HCT116 (cell line): ENCODE measurements around the gene GPX4. TPM values are rescaled to one million over a fixed set of nuclear protein-coding genes. Genes with fewer than 3 reads are reported as not detected.

Source experiments
- ATAC-seq: fragments of 200-7000 bp; cut with Tn5 transposase; 2 replicates; pipeline ENCODE4 v1.9.1; 2020; ENCODE audit warnings: mild to moderate bottlenecking, moderate library complexity
- BruUV-seq: library from RNA; stranded (reverse); fragments of 400-500 nt; replicated peaks from 2 replicates; lab custom pipeline; 2021; lab: Mats Ljungman, UMichigan
- CTCF ChIA-PET: fragments of 300-600 bp; sonication (Branson Sonifier 250); formaldehyde crosslinking; loops from one replicate; lab custom pipeline; 2021; ENCODE audit warnings: antibody characterized with exemption; lab: Charles Lee
- POLR2A ChIA-PET: fragments of 300-600, 350-600 bp; sonication (Branson Sonifier 250); formaldehyde crosslinking; loops from one replicate; lab custom pipeline; 2021; ENCODE audit warnings: antibody characterized with exemption; lab: Charles Lee
- RAD21 ChIA-PET, 2 experiments: fragments of 300-600 bp; sonication (Branson Sonifier 250); formaldehyde crosslinking; loops; one replicate each; lab custom pipeline; 2023; ENCODE audit warnings: low total read pairs in 2 of 2; ENCODE audit not compliant: uncharacterized antibody in 2 of 2, unreplicated experiment in 2 of 2, low non-redundant PET in 1 of 2; lab: Charles Lee
- DNase-seq: peaks from one replicate; pipeline ENCODE4 v3.0.0-alpha.2; 2010; ENCODE audit warnings: low read depth, low spot score
- H2AFZ ChIP-seq: fragments of 200-600 bp; shearing (Covaris generic), sonication (generic); 2 replicates; pipeline ENCODE4 v1.6.1; 2017; ENCODE audit warnings: low read depth, mixed run types, mixed read lengths, antibody characterized with exemption, low read length; ENCODE audit not compliant: poor library complexity, severe bottlenecking
- H3K27ac ChIP-seq: 2 replicates; pipeline ENCODE4 v1.5.1; 2012; ENCODE audit warnings: low read depth, low read length
- H3K27me3 ChIP-seq: fragments of 200-600 bp; sonication (generic); 2 replicates; pipeline ENCODE4 v1.6.1; 2016; ENCODE audit warnings: mixed run types, low read length, mixed read lengths; ENCODE audit not compliant: insufficient read depth
- H3K36me3 ChIP-seq, 2 experiments: fragments of 200-500 bp in 1 of 2; fragments of 200-600 bp in 1 of 2; sonication (Bioruptor generic) in 1 of 2; sonication (generic) in 1 of 2; 2 replicates each; pipeline versions ENCODE4 v1.5.1 to v1.6.1; 2014 to 2016; ENCODE audit warnings: low read length in 2 of 2, inconsistent platforms in 1 of 2, mixed read lengths in 1 of 2, mixed run types in 1 of 2; ENCODE audit not compliant: insufficient read depth in 2 of 2, control insufficient read depth in 1 of 2
- H3K4me1 ChIP-seq, 2 experiments: fragments of 200-600 bp in 1 of 2; sonication (generic) in 1 of 2; 2 replicates each; pipeline versions ENCODE4 v1.5.1 to v1.6.1; 2012 to 2017; ENCODE audit warnings: low read length in 2 of 2, inconsistent platforms in 1 of 2, mild to moderate bottlenecking in 1 of 2, mixed read lengths in 1 of 2, mixed run types in 1 of 2, moderate library complexity in 1 of 2; ENCODE audit not compliant: insufficient read depth in 2 of 2, control insufficient read depth in 1 of 2
- H3K4me2 ChIP-seq: fragments of 200-600 bp; sonication (generic); 2 replicates; pipeline ENCODE4 v1.6.1; 2017; ENCODE audit warnings: mixed run types, low read length, mixed read lengths
- H3K4me3 ChIP-seq, 2 experiments: fragments of 200-600 bp in 1 of 2; sonication (generic) in 1 of 2; replicated peaks in 1 of 2; 2 replicates each; pipeline ENCODE4 v1.5.1; 2011 to 2016; ENCODE audit warnings: low read length in 2 of 2, control low read depth in 1 of 2, low read depth in 1 of 2, mild to moderate bottlenecking in 1 of 2, mixed read lengths in 1 of 2, mixed run types in 1 of 2
- H3K79me2 ChIP-seq: fragments of 200-600 bp; sonication (generic); 2 replicates; pipeline ENCODE4 v1.6.1; 2017; ENCODE audit warnings: mild to moderate bottlenecking, mixed run types, low read length, moderate library complexity, mixed read lengths; ENCODE audit not compliant: insufficient read depth
- H3K9ac ChIP-seq: fragments of 200-600 bp; sonication (generic); 2 replicates; pipeline ENCODE4 v1.6.1; 2016; ENCODE audit warnings: low read length, mixed read lengths
- H3K9me2 ChIP-seq: fragments of 200-600 bp; sonication (generic), shearing (Covaris generic); 2 replicates; pipeline ENCODE4 v1.6.1; 2017; ENCODE audit warnings: mixed run types, mild to moderate bottlenecking, moderate library complexity; ENCODE audit not compliant: insufficient read depth
- H3K9me3 ChIP-seq, 2 experiments: fragments of 200-500 bp in 1 of 2; fragments of 200-600 bp in 1 of 2; sonication (Bioruptor generic) in 1 of 2; sonication (generic) in 1 of 2; 2 replicates each; pipeline ENCODE4 v1.6.1; 2014 to 2017; ENCODE audit warnings: low read length in 2 of 2, mixed read lengths in 2 of 2, inconsistent platforms in 1 of 2, low read depth in 1 of 2, mild to moderate bottlenecking in 1 of 2, mixed run types in 1 of 2, moderate library complexity in 1 of 2; ENCODE audit not compliant: control insufficient read depth in 1 of 2, insufficient read depth in 1 of 2
- H4K20me1 ChIP-seq: fragments of 200-600 bp; sonication (generic), shearing (Covaris generic); 2 replicates; pipeline ENCODE4 v1.6.1; 2017; ENCODE audit warnings: mixed run types, mild to moderate bottlenecking, moderate library complexity; ENCODE audit not compliant: insufficient read depth
- CBX3 ChIP-seq: IDR thresholded peaks from 2 replicates; pipeline ENCODE4 v1.6.1; 2012; ENCODE audit warnings: low read depth
- CEBPB ChIP-seq: IDR thresholded peaks from 2 replicates; pipeline ENCODE4 v1.6.1; 2012; ENCODE audit warnings: low read depth
- ELF1 ChIP-seq: IDR thresholded peaks from 2 replicates; pipeline ENCODE4 v1.6.1; 2012; ENCODE audit warnings: low read depth, borderline replicate concordance
- EZH2phosphoT487 ChIP-seq: fragments of 200-600 bp; IDR thresholded peaks from 2 replicates; pipeline ENCODE4 v1.6.1; 2018; ENCODE audit warnings: antibody characterized with exemption, borderline replicate concordance
- JUND ChIP-seq: IDR thresholded peaks from 2 replicates; pipeline ENCODE4 v1.6.1; 2012
- POLR2A ChIP-seq: IDR thresholded peaks from 2 replicates; pipeline ENCODE4 v1.7.0; 2011; ENCODE audit warnings: borderline replicate concordance; ENCODE audit not compliant: insufficient read depth, insufficient read length; ENCODE audit errors: extremely low read depth
- POLR2AphosphoS5 ChIP-seq: IDR thresholded peaks from 2 replicates; pipeline ENCODE4 v1.6.1; 2011; ENCODE audit warnings: mild to moderate bottlenecking, low read depth, low read length, moderate library complexity
- SIN3A ChIP-seq: IDR thresholded peaks from 2 replicates; pipeline ENCODE4 v1.6.1; 2012; ENCODE audit warnings: low read depth
- SP1 ChIP-seq: IDR thresholded peaks from 2 replicates; pipeline ENCODE4 v1.6.1; 2012; ENCODE audit warnings: low read depth
- SRF ChIP-seq: IDR thresholded peaks from 2 replicates; pipeline ENCODE4 v1.6.1; 2012; ENCODE audit warnings: low read depth
- YY1 ChIP-seq: IDR thresholded peaks from 2 replicates; pipeline ENCODE4 v1.6.1; 2011; ENCODE audit warnings: low read length, low read depth, moderate library complexity, mild to moderate bottlenecking; ENCODE audit not compliant: insufficient replicate concordance; ENCODE audit errors: extremely low read depth
- ZNF274 ChIP-seq: fragments of 200-500 bp; sonication (Bioruptor generic); IDR thresholded peaks from 2 replicates; pipeline ENCODE4 v1.6.1; 2014; ENCODE audit warnings: mild to moderate bottlenecking, low read depth, low read length, inconsistent platforms
- intact Hi-C: fragments of 100-400 bp; cut with micrococcal nuclease; formaldehyde crosslinking; loops from 2 replicates; pipeline ENCODE4 v1.10.0; 2022
- total RNA-seq: library from RNA; stranded (reverse); gene quantifications from one replicate; pipeline ENCODE4 v1.2.1, GENCODE V29; 2021; ENCODE audit not compliant: unreplicated experiment
- TF ChIP-seq, protein P1 (sequence below), 3 experiments: fragments of 200-600 bp in 1 of 3; sonication (generic) in 1 of 3; IDR thresholded peaks in 2 of 3; conservative IDR thresholded peaks in 1 of 3; 2 replicates each; pipeline ENCODE4 v1.5.1; 2012 to 2017; ENCODE audit warnings: low read depth in 2 of 3, low read length in 2 of 3, antibody characterized with exemption in 1 of 3, borderline replicate concordance in 1 of 3, control low read depth in 1 of 3, mild to moderate bottlenecking in 1 of 3, mixed read lengths in 1 of 3, mixed run types in 1 of 3, moderate library complexity in 1 of 3; ENCODE audit not compliant: insufficient read depth in 1 of 3
- TF ChIP-seq, protein P2 (sequence below): IDR thresholded peaks from 2 replicates; pipeline ENCODE4 v1.6.1; 2012; ENCODE audit warnings: low read depth
- TF ChIP-seq, protein P3 (sequence below): IDR thresholded peaks from 2 replicates; pipeline ENCODE4 v1.6.1; 2012
- TF ChIP-seq, protein P4 (sequence below): IDR thresholded peaks from 2 replicates; pipeline ENCODE4 v1.6.1; 2012
- TF ChIP-seq, protein P5 (sequence below): IDR thresholded peaks from 2 replicates; pipeline ENCODE4 v1.6.1; 2011; ENCODE audit warnings: mild to moderate bottlenecking, low read length, moderate library complexity; ENCODE audit not compliant: insufficient replicate concordance; ENCODE audit errors: extremely low read depth

The GPX4 gene
- total RNA-seq, 1 experiment from 2014 or later = 481 TPM

DNA sequence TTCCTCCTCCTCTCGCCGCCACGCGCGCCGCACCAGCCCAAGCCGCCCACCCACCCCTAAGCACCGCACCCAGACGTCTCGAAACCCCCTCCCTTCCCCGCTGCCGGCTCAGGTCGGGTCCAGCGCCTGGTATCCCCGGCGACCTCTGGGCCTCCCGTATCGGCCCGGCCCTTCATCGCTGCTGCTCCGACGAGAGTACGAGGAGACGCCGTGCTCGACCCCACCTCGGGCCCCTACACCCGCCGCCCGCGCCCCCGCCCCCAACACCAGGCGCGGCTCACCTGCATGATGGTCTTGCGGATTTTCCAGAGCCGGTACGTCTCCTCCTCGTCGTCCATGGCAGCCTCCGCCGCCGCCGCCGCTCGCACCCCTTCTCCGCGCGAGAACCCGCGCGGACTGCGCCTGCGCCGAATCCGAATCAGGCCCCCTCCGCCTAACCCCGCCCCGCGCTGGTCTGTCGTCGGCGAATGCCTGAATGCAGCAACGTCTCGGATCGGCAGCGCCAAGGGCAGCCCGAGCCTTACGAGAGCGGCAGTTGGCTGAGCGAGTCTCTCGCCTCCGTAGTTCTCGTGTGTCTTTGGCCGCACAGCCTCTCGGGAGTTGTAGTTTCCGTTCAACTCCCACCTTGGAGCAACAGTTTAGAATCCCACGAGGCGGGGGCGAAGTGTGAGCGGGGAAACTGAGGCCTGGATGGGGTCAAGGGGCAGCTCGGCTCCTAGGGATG lies 8.7 kb upstream of the GPX4 start, which contains the start of gene POLR2E (continued):
- TF ChIP-seq, protein P1, sequence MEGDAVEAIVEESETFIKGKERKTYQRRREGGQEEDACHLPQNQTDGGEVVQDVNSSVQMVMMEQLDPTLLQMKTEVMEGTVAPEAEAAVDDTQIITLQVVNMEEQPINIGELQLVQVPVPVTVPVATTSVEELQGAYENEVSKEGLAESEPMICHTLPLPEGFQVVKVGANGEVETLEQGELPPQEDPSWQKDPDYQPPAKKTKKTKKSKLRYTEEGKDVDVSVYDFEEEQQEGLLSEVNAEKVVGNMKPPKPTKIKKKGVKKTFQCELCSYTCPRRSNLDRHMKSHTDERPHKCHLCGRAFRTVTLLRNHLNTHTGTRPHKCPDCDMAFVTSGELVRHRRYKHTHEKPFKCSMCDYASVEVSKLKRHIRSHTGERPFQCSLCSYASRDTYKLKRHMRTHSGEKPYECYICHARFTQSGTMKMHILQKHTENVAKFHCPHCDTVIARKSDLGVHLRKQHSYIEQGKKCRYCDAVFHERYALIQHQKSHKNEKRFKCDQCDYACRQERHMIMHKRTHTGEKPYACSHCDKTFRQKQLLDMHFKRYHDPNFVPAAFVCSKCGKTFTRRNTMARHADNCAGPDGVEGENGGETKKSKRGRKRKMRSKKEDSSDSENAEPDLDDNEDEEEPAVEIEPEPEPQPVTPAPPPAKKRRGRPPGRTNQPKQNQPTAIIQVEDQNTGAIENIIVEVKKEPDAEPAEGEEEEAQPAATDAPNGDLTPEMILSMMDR (IDR thresholded peaks at IDR 0.05 in 2 of 3, conservative IDR thresholded peaks at IDR 0.05 in 1 of 3; ENCODE audit: borderline replicate concordance in 1 of 3, insufficient read depth in 1 of 3, low read depth in 2 of 3, low read length in 2 of 3) = no peak

DNA sequence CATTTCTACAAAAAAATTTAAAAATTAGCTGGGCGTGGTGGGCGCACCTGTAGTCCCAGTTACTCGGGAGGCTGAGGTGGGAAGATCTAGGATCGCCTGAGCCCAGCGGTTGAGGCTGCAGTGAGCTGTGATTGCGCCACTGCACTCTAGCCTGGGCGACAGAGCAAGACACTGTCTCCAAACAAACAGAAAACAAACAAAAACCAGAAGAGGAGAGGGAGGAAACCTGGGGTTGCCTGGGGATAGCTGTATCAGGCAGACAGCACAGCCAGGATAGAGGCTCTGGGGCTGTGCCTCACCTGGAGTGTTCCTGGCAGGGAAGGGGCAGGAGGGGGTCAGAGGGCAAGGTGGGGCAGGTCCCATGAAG lies 6.0 kb upstream of the GPX4 start:
- no peak for ATAC-seq
- intact Hi-C loops = no loop called here
- H3K9ac ChIP-seq = no peak overlapping the region
- H3K9me2 ChIP-seq = no peaks in the 10 kb centered on the region
- H3K79me2 ChIP-seq = peaks cover 25% of the 10 kb centered on the region
- H4K20me1 ChIP-seq = no peaks in the 10 kb centered on the region; the same call in 1 of the 2 replicates
- POLR2A ChIA-PET = no interaction called here
- no peaks in the 10 kb centered on the region for H3K27me3 ChIP-seq
- no peak for TF ChIP-seq YY1
- TF ChIP-seq SRF = no peak
- TF ChIP-seq ELF1 = no peak
- TF ChIP-seq, protein P2, sequence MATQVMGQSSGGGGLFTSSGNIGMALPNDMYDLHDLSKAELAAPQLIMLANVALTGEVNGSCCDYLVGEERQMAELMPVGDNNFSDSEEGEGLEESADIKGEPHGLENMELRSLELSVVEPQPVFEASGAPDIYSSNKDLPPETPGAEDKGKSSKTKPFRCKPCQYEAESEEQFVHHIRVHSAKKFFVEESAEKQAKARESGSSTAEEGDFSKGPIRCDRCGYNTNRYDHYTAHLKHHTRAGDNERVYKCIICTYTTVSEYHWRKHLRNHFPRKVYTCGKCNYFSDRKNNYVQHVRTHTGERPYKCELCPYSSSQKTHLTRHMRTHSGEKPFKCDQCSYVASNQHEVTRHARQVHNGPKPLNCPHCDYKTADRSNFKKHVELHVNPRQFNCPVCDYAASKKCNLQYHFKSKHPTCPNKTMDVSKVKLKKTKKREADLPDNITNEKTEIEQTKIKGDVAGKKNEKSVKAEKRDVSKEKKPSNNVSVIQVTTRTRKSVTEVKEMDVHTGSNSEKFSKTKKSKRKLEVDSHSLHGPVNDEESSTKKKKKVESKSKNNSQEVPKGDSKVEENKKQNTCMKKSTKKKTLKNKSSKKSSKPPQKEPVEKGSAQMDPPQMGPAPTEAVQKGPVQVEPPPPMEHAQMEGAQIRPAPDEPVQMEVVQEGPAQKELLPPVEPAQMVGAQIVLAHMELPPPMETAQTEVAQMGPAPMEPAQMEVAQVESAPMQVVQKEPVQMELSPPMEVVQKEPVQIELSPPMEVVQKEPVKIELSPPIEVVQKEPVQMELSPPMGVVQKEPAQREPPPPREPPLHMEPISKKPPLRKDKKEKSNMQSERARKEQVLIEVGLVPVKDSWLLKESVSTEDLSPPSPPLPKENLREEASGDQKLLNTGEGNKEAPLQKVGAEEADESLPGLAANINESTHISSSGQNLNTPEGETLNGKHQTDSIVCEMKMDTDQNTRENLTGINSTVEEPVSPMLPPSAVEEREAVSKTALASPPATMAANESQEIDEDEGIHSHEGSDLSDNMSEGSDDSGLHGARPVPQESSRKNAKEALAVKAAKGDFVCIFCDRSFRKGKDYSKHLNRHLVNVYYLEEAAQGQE = no peak
- no peak for TF ChIP-seq EZH2phosphoT487
- TF ChIP-seq POLR2A = no peak
- TF ChIP-seq, protein P3, sequence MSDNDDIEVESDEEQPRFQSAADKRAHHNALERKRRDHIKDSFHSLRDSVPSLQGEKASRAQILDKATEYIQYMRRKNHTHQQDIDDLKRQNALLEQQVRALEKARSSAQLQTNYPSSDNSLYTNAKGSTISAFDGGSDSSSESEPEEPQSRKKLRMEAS = no peak
- no peak for TF ChIP-seq POLR2AphosphoS5
- no peak for TF ChIP-seq SIN3A
- TF ChIP-seq SP1 = no peak
- no peak for TF ChIP-seq CEBPB
- TF ChIP-seq, protein P4, sequence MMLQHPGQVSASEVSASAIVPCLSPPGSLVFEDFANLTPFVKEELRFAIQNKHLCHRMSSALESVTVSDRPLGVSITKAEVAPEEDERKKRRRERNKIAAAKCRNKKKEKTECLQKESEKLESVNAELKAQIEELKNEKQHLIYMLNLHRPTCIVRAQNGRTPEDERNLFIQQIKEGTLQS = no peak
- no peak for TF ChIP-seq CBX3
- no peak for TF ChIP-seq JUND
- TF ChIP-seq ZNF274 = no peak
- TF ChIP-seq, protein P5, sequence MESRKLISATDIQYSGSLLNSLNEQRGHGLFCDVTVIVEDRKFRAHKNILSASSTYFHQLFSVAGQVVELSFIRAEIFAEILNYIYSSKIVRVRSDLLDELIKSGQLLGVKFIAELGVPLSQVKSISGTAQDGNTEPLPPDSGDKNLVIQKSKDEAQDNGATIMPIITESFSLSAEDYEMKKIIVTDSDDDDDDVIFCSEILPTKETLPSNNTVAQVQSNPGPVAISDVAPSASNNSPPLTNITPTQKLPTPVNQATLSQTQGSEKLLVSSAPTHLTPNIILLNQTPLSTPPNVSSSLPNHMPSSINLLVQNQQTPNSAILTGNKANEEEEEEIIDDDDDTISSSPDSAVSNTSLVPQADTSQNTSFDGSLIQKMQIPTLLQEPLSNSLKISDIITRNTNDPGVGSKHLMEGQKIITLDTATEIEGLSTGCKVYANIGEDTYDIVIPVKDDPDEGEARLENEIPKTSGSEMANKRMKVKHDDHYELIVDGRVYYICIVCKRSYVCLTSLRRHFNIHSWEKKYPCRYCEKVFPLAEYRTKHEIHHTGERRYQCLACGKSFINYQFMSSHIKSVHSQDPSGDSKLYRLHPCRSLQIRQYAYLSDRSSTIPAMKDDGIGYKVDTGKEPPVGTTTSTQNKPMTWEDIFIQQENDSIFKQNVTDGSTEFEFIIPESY = no peak
- CTCF ChIA-PET = no interaction called here
- BruUV-seq = no TSS peak
- H3K27ac ChIP-seq = no peak overlapping the region; the same call in 1 of the 2 replicates
- peaks cover 0 to 4% of the 10 kb centered on the region in 2 experiments; a peak in 1 of 4 replicates for H3K9me3 ChIP-seq
- peaks cover 33 to 65% of the 10 kb centered on the region in 2 experiments for H3K4me1 ChIP-seq
- no peak overlapping the region for H3K4me3 ChIP-seq
- no peak overlapping the region for H3K4me2 ChIP-seq
- RAD21 ChIA-PET = no interaction called here
- H2AFZ ChIP-seq = no peak overlapping the region
- no peak for DNase-seq
- peaks cover 6 to 15% of the 10 kb centered on the region in 2 experiments; a peak in 3 of 4 replicates for H3K36me3 ChIP-seq
